ENCODE measurements around the gene DHX40.

The DHX40 gene

GRCh38 chr17:59525668-59526067 lies 39.7 kb upstream of the DHX40 start:
- Histone ChIP-seq H3K27me3 (replicated peaks; ENCODE audit: control insufficient read depth, insufficient read depth, low read length) (no peaks in the 10 kb centered on the region; the same call in 1 of the 2 replicates), H3K4me3 (replicated peaks; ENCODE audit: low read depth, low read length) (no peak overlapping the region), H3K36me3 (ENCODE audit: control insufficient read depth, insufficient read depth, low read length) (no peaks in the 10 kb centered on the region)
- no peak for TF ChIP-seq CTCF (IDR thresholded peaks at IDR 0.05; ENCODE audit: insufficient read depth, low read length, poor library complexity, severe bottlenecking)
- no peak for DNase-seq (ENCODE audit: extremely low read depth, insufficient read length)

GRCh38 chr17:59526451-59526850 lies 39.0 kb upstream of the DHX40 start:
- DNase-seq (ENCODE audit: extremely low read depth, insufficient read length): no peak
- Histone ChIP-seq H3K27me3 (replicated peaks; ENCODE audit: control insufficient read depth, insufficient read depth, low read length) (no peaks in the 10 kb centered on the region; the same call in 1 of the 2 replicates), H3K36me3 (ENCODE audit: control insufficient read depth, insufficient read depth, low read length) (no peaks in the 10 kb centered on the region), H3K4me3 (replicated peaks; ENCODE audit: low read depth, low read length) (no peak overlapping the region)
- TF ChIP-seq CTCF (IDR thresholded peaks at IDR 0.05; ENCODE audit: insufficient read depth, low read length, poor library complexity, severe bottlenecking): no peak

GRCh38 chr17:59527325-59527917 lies 38.0 kb upstream of the DHX40 start:
- no peak for TF ChIP-seq CTCF (IDR thresholded peaks at IDR 0.05; ENCODE audit: insufficient read depth, low read length, poor library complexity, severe bottlenecking)
- DNase-seq (ENCODE audit: extremely low read depth, insufficient read length): no peak
- H3K27me3 ChIP-seq (replicated peaks; ENCODE audit: control insufficient read depth, insufficient read depth, low read length): no peaks in the 10 kb centered on the region; the same call in 1 of the 2 replicates
- H3K4me3 ChIP-seq (replicated peaks; ENCODE audit: low read depth, low read length): no peak overlapping the region
- no peaks in the 10 kb centered on the region for H3K36me3 ChIP-seq (ENCODE audit: control insufficient read depth, insufficient read depth, low read length)

GRCh38 chr17:59527931-59528330 lies 37.5 kb upstream of the DHX40 start:
- DNase-seq (ENCODE audit: extremely low read depth, insufficient read length): no peak
- H3K36me3 ChIP-seq (ENCODE audit: control insufficient read depth, insufficient read depth, low read length): no peaks in the 10 kb centered on the region
- no peaks in the 10 kb centered on the region; the same call in 1 of the 2 replicates for H3K27me3 ChIP-seq (replicated peaks; ENCODE audit: control insufficient read depth, insufficient read depth, low read length)
- H3K4me3 ChIP-seq (replicated peaks; ENCODE audit: low read depth, low read length): no peak overlapping the region
- TF ChIP-seq CTCF (IDR thresholded peaks at IDR 0.05; ENCODE audit: insufficient read depth, low read length, poor library complexity, severe bottlenecking): no peak

- DNase-seq (ENCODE audit: extremely low read depth, insufficient read length): no peak
- Histone ChIP-seq H3K27me3 (replicated peaks; ENCODE audit: control insufficient read depth, insufficient read depth, low read length) (no peaks in the 10 kb centered on the region; the same call in 1 of the 2 replicates), H3K36me3 (ENCODE audit: control insufficient read depth, insufficient read depth, low read length) (no peaks in the 10 kb centered on the region), H3K4me3 (replicated peaks; ENCODE audit: low read depth, low read length) (no peak overlapping the region)
- no peak for TF ChIP-seq CTCF (IDR thresholded peaks at IDR 0.05; ENCODE audit: insufficient read depth, low read length, poor library complexity, severe bottlenecking)
Measured at GRCh38 chr17:59530531-59530930, 34.9 kb upstream of the DHX40 start.

GRCh38 chr17:59533694-59534093 lies 31.7 kb upstream of the DHX40 start:
- Histone ChIP-seq H3K4me3 (replicated peaks; ENCODE audit: low read depth, low read length) (no peak overlapping the region), H3K27me3 (replicated peaks; ENCODE audit: control insufficient read depth, insufficient read depth, low read length) (no peaks in the 10 kb centered on the region), H3K36me3 (ENCODE audit: control insufficient read depth, insufficient read depth, low read length) (no peaks in the 10 kb centered on the region)
- TF ChIP-seq CTCF (IDR thresholded peaks at IDR 0.05; ENCODE audit: insufficient read depth, low read length, poor library complexity, severe bottlenecking): no peak
- no peak for DNase-seq (ENCODE audit: extremely low read depth, insufficient read length)
